Mesendoderm (in vitro differentiated cells): ENCODE results near the gene FEM1C.

ENCODE experiments used
- DNase-seq: peaks from one replicate; pipeline ENCODE4 v3.0.0; 2013
- H2AK5ac ChIP-seq: 2 replicates; pipeline ENCODE4 v1.6.1; 2013; ENCODE audit warnings: low read length, inconsistent platforms
- H2BK120ac ChIP-seq: 2 replicates; pipeline ENCODE4 v1.6.1; 2013; ENCODE audit warnings: low read depth, mild to moderate bottlenecking, low read length, moderate library complexity, mixed read lengths
- H2BK15ac ChIP-seq: replicated peaks from 2 replicates; pipeline ENCODE4 v1.6.1; 2013; ENCODE audit warnings: low read depth, mild to moderate bottlenecking, moderate library complexity
- H2BK5ac ChIP-seq: 2 replicates; pipeline ENCODE4 v1.6.1; 2013; ENCODE audit warnings: low read length, inconsistent platforms
- H3K18ac ChIP-seq: 2 replicates; pipeline ENCODE4 v1.6.1; 2013; ENCODE audit warnings: mild to moderate bottlenecking, low read length, mixed read lengths
- H3K23ac ChIP-seq: one replicate; pipeline ENCODE4 v1.6.1; 2013; ENCODE audit warnings: low read length
- H3K27ac ChIP-seq: 2 replicates; pipeline ENCODE4 v1.5.1; 2013; ENCODE audit warnings: low read depth, mild to moderate bottlenecking, inconsistent platforms, low read length, moderate library complexity
- H3K27me3 ChIP-seq: 2 replicates; pipeline ENCODE4 v1.6.1; 2013; ENCODE audit warnings: low read length, control low read depth, mild to moderate bottlenecking, inconsistent platforms; ENCODE audit not compliant: insufficient read depth, poor library complexity
- H3K36me3 ChIP-seq: 2 replicates; pipeline ENCODE4 v1.6.1; 2013; ENCODE audit warnings: low read length, inconsistent platforms; ENCODE audit not compliant: control insufficient read depth, insufficient read depth
- H3K4ac ChIP-seq: one replicate; pipeline ENCODE4 v1.6.1; 2013; ENCODE audit warnings: low read depth, mild to moderate bottlenecking, low read length, moderate library complexity
- H3K4me1 ChIP-seq: 2 replicates; pipeline ENCODE4 v1.6.1; 2013; ENCODE audit warnings: low read depth, low read length, inconsistent platforms; ENCODE audit not compliant: control insufficient read depth
- H3K4me2 ChIP-seq: 2 replicates; pipeline ENCODE4 v1.6.1; 2013; ENCODE audit warnings: low read length
- H3K4me3 ChIP-seq: 2 replicates; pipeline ENCODE4 v1.5.1; 2013; ENCODE audit warnings: mild to moderate bottlenecking, low read length
- H3K56ac ChIP-seq: one replicate; pipeline ENCODE4 v1.6.1; 2013; ENCODE audit warnings: low read length
- H3K79me1 ChIP-seq: 2 replicates; pipeline ENCODE4 v1.6.1; 2013; ENCODE audit warnings: low read length, inconsistent platforms
- H3K79me2 ChIP-seq: 2 replicates; pipeline ENCODE4 v1.6.1; 2013; ENCODE audit warnings: mild to moderate bottlenecking, low read length; ENCODE audit not compliant: control insufficient read depth, insufficient read depth
- H3K9ac ChIP-seq: 2 replicates; pipeline ENCODE4 v1.6.1; 2013; ENCODE audit warnings: low read length, inconsistent platforms
- H4K5ac ChIP-seq: one replicate; pipeline ENCODE4 v1.6.1; 2013; ENCODE audit warnings: low read length
- H4K8ac ChIP-seq: one replicate; pipeline ENCODE4 v1.6.1; 2013; ENCODE audit warnings: low read depth, mild to moderate bottlenecking, control low read depth, low read length, moderate library complexity
- WGBS: extraction: QIAGEN DNeasy Blood & Tissue Kit; methylation state at CpG from one replicate; pipeline ENCODE4 v1.1.7; 2013; ENCODE audit warnings: low lambda C conversion rate, missing lambda C conversion rate; ENCODE audit not compliant: insufficient coverage; ENCODE audit errors: extremely low coverage; 5-methylcytosine and 5-hydroxymethylcytosine counted together

Gene FEM1C

DNA sequence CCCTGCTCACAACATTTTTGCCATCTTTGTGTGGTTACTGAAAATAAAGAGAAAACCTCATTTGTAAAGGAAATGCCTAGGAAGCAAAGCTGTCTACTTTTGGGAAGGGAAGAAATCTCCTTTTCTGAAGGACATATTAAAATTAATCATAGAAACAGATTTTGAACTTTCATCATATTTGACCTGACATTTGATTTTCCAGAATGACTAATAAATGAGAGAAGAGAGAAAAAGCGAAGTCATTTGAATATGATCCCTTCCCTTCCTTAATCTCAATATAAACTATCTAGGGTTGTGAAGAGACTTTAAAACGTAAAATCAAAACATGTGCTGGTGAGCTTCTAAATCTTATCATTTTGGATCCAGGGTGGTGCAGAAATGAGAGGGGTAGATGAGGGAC, 66.3 kb downstream of the FEM1C start:
- WGBS: no CpG with 5 or more reads among the region's 2 CpGs
- Histone ChIP-seq H2AK5ac (no peak overlapping the region), H3K27me3 (no peaks in the 10 kb centered on the region), H2BK120ac (no peak overlapping the region), H3K9ac (no peak overlapping the region), H3K4ac (no peak overlapping the region), H4K5ac (no peak overlapping the region), H3K4me3 (no peak overlapping the region), H2BK5ac (no peak overlapping the region), H3K23ac (no peak overlapping the region), H2BK15ac (no peak overlapping the region), H3K36me3 (no peaks in the 10 kb centered on the region), H3K4me2 (no peak overlapping the region), H3K79me1 (no peaks in the 10 kb centered on the region), H3K79me2 (no peaks in the 10 kb centered on the region), H3K56ac (no peak overlapping the region), H3K27ac (no peak overlapping the region), H4K8ac (no peak overlapping the region), H3K4me1 (no peaks in the 10 kb centered on the region), H3K18ac (no peak overlapping the region)
- no peak for DNase-seq

DNA sequence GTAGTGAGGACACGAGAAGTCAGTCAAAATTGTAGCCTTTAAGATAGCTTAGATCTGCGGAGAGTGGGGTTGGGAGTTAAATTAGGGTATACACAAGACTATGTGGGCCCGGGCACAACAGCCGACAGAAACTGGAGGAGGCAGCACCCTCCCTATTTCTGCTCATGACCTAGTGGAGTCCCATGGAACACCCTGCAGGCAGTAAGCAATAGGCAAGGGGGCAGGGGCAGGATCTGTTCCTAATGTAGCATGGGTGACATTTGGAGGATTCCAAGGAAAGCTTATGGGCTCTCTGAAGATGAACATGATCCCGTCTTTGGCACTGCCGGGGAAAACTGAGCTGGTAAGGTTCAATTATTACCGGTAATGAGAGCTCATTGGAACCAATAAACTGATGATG, 67.0 kb downstream of the FEM1C start:
- no peak overlapping the region for H2BK5ac ChIP-seq
- H4K5ac ChIP-seq: no peak overlapping the region
- WGBS: no CpG with 5 or more reads among the region's 7 CpGs
- no peaks in the 10 kb centered on the region for H3K27me3 ChIP-seq
- H2BK120ac ChIP-seq: no peak overlapping the region
- H3K56ac ChIP-seq: no peak overlapping the region
- no peak overlapping the region for H2AK5ac ChIP-seq
- H3K4me2 ChIP-seq: no peak overlapping the region
- no peak overlapping the region for H3K4me3 ChIP-seq
- no peak overlapping the region for H3K18ac ChIP-seq
- no peaks in the 10 kb centered on the region for H3K79me1 ChIP-seq
- no peak overlapping the region for H3K4ac ChIP-seq
- H4K8ac ChIP-seq: no peak overlapping the region
- H3K4me1 ChIP-seq: no peaks in the 10 kb centered on the region
- H3K9ac ChIP-seq: no peak overlapping the region
- no peak overlapping the region for H2BK15ac ChIP-seq
- H3K27ac ChIP-seq: no peak overlapping the region
- no peak overlapping the region for H3K23ac ChIP-seq
- no peaks in the 10 kb centered on the region for H3K79me2 ChIP-seq
- no peak for DNase-seq
- no peaks in the 10 kb centered on the region for H3K36me3 ChIP-seq

DNA sequence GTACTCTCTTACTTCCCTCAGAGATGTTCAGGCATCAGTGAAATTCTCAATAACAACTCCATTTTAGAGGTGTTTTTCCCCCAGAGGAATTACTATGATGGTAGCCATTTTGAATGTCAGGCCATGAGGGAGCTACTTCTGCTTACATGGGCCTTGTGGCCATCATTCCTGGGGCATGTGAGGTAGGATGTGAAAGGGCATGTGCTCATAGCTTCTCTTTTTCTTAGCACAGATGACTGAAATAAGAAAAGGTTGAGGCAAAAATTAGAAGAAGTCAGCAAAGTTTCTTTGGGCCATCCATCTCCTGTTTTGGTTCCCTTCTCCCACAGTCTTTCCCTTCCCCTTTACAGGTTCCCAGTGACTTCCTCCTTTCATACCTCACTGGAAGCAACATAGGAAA, 68.8 kb downstream of the FEM1C start:
- no peak overlapping the region for H4K8ac ChIP-seq
- no peaks in the 10 kb centered on the region for H3K4me1 ChIP-seq
- H3K23ac ChIP-seq: no peak overlapping the region
- no peak overlapping the region for H3K4me2 ChIP-seq
- H2AK5ac ChIP-seq: no peak overlapping the region
- H3K79me1 ChIP-seq: no peaks in the 10 kb centered on the region
- H2BK120ac ChIP-seq: no peak overlapping the region
- no peaks in the 10 kb centered on the region for H3K27me3 ChIP-seq
- no peak for DNase-seq
- no peaks in the 10 kb centered on the region for H3K79me2 ChIP-seq
- H3K4ac ChIP-seq: no peak overlapping the region
- H4K5ac ChIP-seq: no peak overlapping the region
- no peaks in the 10 kb centered on the region for H3K36me3 ChIP-seq
- H3K4me3 ChIP-seq: no peak overlapping the region
- H3K9ac ChIP-seq: no peak overlapping the region
- no peak overlapping the region for H2BK15ac ChIP-seq
- H3K56ac ChIP-seq: no peak overlapping the region
- H3K27ac ChIP-seq: no peak overlapping the region
- no peak overlapping the region for H3K18ac ChIP-seq
- H2BK5ac ChIP-seq: no peak overlapping the region

DNA sequence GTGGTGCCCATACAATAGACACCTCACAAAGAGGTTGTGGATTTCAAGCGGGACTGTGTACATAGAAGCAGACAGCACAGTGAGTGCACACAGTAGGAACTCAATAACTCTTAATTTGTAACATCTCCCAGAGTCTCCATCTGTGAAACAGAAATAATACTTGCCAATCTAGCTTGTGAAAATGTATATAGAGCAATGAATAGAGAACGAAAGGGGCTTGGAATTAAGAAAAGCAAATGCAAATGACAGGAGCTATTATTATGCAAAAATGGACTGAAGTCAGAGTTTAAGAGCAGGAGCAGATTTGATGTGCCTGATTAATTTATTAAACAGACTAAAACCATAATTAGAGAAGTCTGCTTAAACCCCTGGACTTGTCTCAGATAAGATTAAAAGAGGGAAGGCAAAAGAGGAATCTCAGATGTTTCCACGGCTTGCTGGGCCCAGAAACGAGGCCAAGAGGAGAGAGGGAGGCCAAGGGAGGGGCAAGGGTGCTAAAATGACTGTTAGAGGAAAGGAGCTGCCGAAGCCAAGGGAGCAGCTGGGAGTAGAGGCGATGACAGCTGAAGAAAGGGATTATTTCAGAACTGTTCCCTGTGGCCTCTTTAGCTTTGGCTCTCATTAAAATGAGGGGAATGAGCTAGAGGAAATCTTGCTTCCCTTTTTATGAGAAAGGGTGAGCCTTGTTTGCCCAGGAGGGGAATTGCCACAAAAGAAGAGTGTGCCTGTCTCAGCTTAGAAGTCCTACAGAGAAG, 72.1 kb downstream of the FEM1C start:
- no peak overlapping the region for H3K23ac ChIP-seq
- H3K4me3 ChIP-seq: no peak overlapping the region
- H3K4me2 ChIP-seq: no peak overlapping the region
- H2BK5ac ChIP-seq: no peak overlapping the region
- no peak for DNase-seq
- no peak overlapping the region for H4K5ac ChIP-seq
- H2BK15ac ChIP-seq: no peak overlapping the region
- no peaks in the 10 kb centered on the region for H3K79me2 ChIP-seq
- H3K18ac ChIP-seq: no peak overlapping the region
- no peak overlapping the region for H2BK120ac ChIP-seq
- no peaks in the 10 kb centered on the region for H3K36me3 ChIP-seq
- H3K79me1 ChIP-seq: no peaks in the 10 kb centered on the region
- H3K56ac ChIP-seq: no peak overlapping the region
- WGBS: no CpG with 5 or more reads among the region's 6 CpGs
- no peaks in the 10 kb centered on the region for H3K4me1 ChIP-seq
- no peak overlapping the region for H2AK5ac ChIP-seq
- H3K9ac ChIP-seq: no peak overlapping the region
- no peak overlapping the region for H4K8ac ChIP-seq
- H3K4ac ChIP-seq: no peak overlapping the region
- H3K27ac ChIP-seq: no peak overlapping the region
- no peaks in the 10 kb centered on the region for H3K27me3 ChIP-seq

DNA sequence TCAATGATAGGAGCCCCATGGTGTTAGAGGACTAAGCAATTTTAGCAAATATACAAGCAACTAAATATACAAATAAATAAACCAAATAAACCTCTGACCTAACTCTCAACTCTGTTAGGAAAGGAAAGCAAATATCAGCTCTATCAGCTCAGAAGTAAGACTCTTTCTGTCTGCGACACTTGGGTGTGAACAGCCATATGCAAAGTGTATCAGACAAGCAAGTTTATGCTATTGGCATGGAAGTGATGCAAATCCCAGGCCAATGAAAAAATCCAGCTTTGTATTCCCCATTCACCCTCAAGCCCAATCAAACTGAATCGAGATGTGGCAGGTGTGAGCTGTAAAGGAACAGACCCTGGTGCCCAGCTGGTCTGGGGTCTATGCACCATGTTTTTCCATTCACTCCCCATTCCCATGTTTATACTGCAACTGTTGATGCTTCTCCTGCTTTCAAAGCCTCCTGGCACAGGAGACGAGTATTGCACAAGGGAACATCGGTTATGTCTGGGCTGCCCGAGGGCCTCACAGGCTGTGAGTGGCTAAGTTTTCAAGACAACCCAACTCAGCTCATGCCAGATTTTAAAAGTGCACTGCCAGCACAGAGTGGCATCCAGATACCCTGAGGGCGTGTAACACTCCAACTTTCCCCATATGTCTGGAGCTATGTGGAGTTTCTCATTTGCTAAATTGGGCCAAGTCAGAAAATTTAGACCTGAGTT, 73.1 kb downstream of the FEM1C start:
- Histone ChIP-seq H2BK120ac (no peak overlapping the region), H2AK5ac (no peak overlapping the region), H4K8ac (no peak overlapping the region), H3K18ac (no peak overlapping the region), H3K27ac (no peak overlapping the region), H3K27me3 (no peaks in the 10 kb centered on the region), H2BK5ac (no peak overlapping the region), H3K23ac (no peak overlapping the region), H3K4ac (no peak overlapping the region), H2BK15ac (no peak overlapping the region), H3K79me1 (no peaks in the 10 kb centered on the region), H3K9ac (no peak overlapping the region), H3K4me1 (no peaks in the 10 kb centered on the region), H3K4me3 (no peak overlapping the region), H3K56ac (no peak overlapping the region), H3K4me2 (no peak overlapping the region), H3K79me2 (no peaks in the 10 kb centered on the region), H3K36me3 (no peaks in the 10 kb centered on the region), H4K5ac (no peak overlapping the region)
- WGBS: no CpG with 5 or more reads among the region's 6 CpGs
- no peak for DNase-seq

DNA sequence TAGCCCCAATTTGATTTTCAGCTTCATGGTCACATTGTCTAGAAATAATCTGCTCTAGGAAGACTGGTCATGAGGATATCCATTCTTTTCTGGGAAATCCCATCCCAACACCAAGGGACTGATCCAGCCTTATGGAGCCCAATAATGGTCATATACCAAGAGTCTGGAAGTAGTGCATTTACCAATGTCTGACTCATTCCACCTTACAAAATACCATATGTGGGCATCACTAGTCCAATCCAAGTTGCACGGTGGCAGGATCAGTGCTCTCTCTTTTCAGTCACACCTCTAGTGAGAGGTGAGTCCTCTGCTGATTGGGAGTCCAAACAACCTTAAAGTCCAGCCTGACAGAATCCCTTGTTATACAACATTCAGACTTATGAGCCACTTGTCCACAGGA, 73.7 kb downstream of the FEM1C start:
- no peak overlapping the region for H3K4me2 ChIP-seq
- H4K8ac ChIP-seq: no peak overlapping the region
- no peak overlapping the region for H2AK5ac ChIP-seq
- H3K27me3 ChIP-seq: no peaks in the 10 kb centered on the region
- H3K79me1 ChIP-seq: no peaks in the 10 kb centered on the region
- no peak overlapping the region for H4K5ac ChIP-seq
- H3K79me2 ChIP-seq: no peaks in the 10 kb centered on the region
- H3K27ac ChIP-seq: no peak overlapping the region
- H3K56ac ChIP-seq: no peak overlapping the region
- H3K9ac ChIP-seq: no peak overlapping the region
- no peak overlapping the region for H3K23ac ChIP-seq
- H3K36me3 ChIP-seq: no peaks in the 10 kb centered on the region
- no peak overlapping the region for H2BK15ac ChIP-seq
- WGBS: no CpG with 5 or more reads among the region's 1 CpG
- H2BK5ac ChIP-seq: no peak overlapping the region
- H3K4me3 ChIP-seq: no peak overlapping the region
- no peak overlapping the region for H3K18ac ChIP-seq
- H3K4ac ChIP-seq: no peak overlapping the region
- DNase-seq: no peak
- no peaks in the 10 kb centered on the region for H3K4me1 ChIP-seq
- H2BK120ac ChIP-seq: no peak overlapping the region
